SU-DHL-6 (cell line): ENCODE measurements around the gene INPP4B.

Source experiments
- CTCF ChIP-seq: fragments of 200-600 bp; sonication (generic); IDR thresholded peaks from one replicate; pipeline ENCODE4 v1.5.1; 2017; ENCODE audit warnings: antibody characterized with exemption, mild to moderate bottlenecking, low read length, moderate library complexity; ENCODE audit not compliant: insufficient read depth, poor library complexity, severe bottlenecking
- EZH2phosphoT487 ChIP-seq: fragments of 200-600 bp; sonication (generic), shearing (Covaris generic); conservative IDR thresholded peaks from 2 replicates; pipeline ENCODE4 v1.6.1; 2018; ENCODE audit warnings: mild to moderate bottlenecking, antibody characterized with exemption, low read length, moderate library complexity, mixed read lengths

- TF ChIP-seq CTCF = no peak
- no peak for TF ChIP-seq EZH2phosphoT487
Observed at GRCh38 chr4:142334931-142335330, 511.2 kb downstream of the INPP4B start.
